Stromal cell of bone marrow (primary cell): ENCODE measurements around the gene PTPRD.

ENCODE experiments used
- DNase-seq: peaks from one replicate; pipeline ENCODE4 v3.0.0-alpha.2; 2012; ENCODE audit warnings: low read depth

PTPRD gene

DNA sequence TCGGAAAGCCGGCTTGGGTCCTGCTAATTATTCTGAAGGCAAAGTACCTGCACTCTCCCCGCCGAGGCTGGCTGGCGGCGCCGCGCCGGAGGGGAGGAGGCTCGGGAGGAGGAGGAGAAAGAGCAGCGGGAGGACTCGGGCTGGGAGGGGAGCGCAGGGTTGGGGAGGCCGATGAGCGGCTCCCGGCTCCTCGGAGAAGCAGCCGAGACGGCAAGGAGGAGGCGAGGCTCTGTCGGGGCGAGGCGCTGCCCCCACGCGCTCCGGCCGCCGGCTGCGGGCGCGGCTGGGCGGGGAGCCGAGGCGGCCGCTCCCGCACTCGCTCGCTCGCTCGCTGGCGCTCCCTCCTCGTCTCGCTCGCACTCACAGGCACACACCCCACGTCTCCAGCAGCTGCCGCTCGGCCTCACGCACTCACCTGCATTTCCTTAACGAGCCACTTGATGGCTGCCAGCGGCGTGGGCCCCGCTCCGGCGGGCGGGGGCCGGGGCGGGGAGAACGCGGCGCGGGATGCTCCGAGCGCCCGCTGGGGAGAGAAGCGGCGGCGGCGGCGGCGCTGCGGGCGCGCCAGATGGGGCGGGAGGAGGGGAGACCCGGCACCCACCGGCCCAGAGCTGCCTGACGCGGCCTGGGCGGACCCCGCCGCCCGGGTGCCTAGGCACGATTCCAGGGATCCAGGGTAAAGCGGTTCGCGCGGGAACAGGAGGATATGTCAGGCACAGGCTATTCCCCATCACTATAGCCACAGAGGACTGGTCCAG lies at the start of gene PTPRD:
TSS of gene PTPRD (minus strand) at position 362 of the 758 bp plus-strand sequence.
- DNase-seq: no peak

GRCh38 chr9:10661994-10662393 lies 49.2 kb upstream of the PTPRD start:
- no peak for DNase-seq

GRCh38 chr9:10661376-10661775 lies 48.6 kb upstream of the PTPRD start:
- no peak for DNase-seq

DNA sequence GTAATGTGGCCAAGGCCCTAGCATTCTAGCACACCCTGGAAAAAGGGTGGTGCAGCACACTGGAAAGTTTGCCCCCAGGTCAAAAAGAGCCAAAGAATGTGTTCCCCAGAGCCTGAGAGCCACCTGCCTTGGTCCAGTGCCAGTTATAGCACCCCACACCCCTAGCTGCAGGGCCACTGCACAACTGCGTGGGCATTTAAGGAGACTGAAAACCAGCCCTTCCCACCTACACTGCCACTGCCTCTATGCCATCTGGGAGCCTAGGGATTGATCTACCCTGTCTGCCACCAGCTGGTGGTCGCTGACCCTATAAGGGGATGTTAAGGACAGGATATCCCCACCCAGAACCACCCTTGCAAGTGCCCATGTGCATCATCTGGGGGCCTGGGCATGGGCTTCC lies 38.2 kb upstream of the PTPRD start:
- no peak for DNase-seq

- no peak for DNase-seq
These were observed 36.3 kb upstream of the PTPRD start for GRCh38 chr9:10649076-10649475.

DNA sequence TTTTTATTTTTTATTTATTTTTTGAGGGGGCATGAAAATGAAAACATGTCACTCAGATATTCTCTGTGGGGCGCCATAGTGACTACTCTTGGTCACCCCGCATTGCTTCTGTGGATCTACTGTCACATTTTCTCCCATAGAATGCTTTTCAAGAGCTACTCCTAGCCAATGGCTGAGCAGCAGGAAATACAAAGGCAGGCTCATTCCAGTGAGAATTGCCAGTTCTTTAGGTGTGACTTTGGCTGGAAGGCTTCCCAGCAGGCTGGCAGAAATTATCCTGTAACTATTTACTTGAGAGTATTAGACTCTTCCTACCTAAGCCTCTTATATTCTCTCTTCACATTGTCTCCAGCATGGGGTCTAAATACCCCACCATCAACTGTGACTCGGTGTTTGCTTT lies 21.0 kb upstream of the PTPRD start:
- DNase-seq: no peak

DNA sequence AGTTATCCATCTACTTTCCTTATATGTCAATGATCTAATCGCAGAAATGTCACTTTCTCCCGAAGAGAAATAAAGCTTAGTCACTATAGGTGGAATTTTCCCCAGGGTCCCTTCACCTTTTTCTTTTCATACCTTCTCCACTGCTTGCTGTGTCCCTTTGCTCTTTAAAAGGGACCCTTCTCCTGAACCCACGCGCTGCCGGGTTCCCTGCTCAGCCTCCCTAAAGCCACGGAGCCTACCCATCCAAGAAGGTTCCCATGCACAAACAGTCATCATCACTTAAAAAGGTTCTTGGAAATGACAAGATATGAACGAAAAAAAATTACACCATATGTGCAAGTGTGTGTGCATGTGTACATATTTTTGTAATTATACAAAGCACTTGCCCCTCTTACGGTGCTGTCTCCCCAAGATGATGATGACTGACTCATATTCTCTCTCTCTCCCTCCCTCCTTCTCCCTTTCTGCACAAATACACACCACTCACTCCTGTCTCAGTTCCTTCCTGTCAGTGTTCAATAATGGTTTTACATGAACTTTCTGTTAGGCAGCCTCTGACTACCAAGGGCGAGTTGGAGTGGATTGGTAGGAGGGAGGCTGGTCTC lies 1.5 kb upstream of the PTPRD start:
- no peak for DNase-seq

DNA sequence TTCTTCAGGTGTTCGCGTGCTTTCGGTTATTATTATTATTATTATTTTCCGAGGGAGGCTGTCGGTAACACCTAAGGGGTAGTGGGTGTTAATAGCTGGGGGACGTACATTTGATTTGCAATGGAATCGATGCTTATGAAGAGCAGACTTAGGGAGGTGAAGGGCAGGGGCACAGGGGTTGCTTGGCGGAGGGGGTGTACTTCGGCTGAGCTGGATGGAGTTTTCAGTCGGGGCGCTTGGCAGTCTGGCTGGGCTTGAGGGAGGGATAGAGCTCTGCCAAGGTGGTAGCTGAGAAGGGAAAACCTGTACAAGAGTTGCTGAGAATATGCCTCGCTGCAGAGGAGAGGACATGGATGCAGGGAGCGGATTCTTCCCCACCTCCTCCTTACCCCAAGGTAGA lies 617 bp upstream of the PTPRD start:
- no peak for DNase-seq

- no peak for DNase-seq
These were observed 7.4 kb downstream of the PTPRD start for GRCh38 chr9:10605388-10605787.

- no peak for DNase-seq
These were observed 7.9 kb downstream of the PTPRD start for GRCh38 chr9:10604927-10605326.

- DNase-seq: no peak
These were observed 15.0 kb downstream of the PTPRD start for GRCh38 chr9:10597801-10598200.

DNA sequence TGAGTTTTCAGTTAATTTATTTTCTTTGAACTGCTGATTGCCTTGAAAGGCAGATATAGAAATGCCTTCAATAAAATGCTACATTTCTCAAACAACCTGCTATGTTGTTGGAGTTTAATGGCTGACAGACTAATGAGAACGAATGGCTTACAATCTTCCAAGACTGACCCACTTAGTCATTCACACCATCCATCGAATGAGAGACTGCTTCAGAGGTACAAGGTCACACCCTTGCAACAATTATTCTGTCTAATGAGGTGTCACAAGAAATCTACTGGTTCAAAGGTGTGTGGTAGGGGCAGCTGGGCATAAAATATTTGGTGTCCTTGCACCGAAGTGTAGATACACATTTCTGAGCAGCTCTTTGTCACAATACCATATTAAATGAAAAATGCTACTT lies 18.3 kb downstream of the PTPRD start:
- DNase-seq: no peak

- DNase-seq: no peak
These were observed 26.4 kb downstream of the PTPRD start for GRCh38 chr9:10586407-10586806.

DNA sequence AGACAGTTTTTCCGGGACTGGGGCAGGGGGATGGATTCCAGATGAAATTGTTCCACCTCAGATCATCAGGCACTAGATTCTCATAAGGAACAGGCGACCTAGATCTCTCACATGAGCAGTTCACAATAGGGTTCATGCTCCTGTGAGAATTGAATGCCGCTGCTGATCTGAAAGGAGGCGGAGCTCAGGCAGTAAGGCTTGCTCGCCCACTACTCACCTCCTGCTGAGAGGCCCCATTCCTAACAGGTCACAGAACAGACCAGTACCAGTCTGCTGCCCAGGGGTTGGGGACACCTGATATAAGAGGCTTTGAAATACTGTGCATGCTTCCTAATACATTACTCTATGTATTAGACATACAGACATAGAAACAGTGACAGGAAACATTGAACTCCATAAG lies 41.1 kb downstream of the PTPRD start:
- no peak for DNase-seq

DNA sequence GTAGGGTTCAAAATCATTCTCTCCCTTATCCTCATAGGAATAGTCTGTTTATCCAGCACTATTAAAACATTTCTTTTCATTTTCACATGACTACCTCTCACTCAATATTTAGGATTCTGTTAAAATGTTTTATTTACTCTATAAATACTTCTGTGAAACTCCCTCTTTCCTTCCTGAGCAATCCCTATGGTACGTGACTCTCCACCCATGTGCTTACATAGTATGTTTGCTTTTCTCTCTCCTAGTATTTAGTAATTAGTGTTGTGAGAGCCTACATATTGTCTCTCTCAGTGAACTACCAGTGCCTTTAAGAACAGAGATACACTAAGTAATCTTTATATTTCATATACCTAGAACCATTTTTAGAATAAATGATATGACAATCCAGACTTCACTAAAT lies 46.0 kb downstream of the PTPRD start:
- DNase-seq: no peak

- DNase-seq: no peak
These were observed 50.0 kb downstream of the PTPRD start for GRCh38 chr9:10562581-10563343.

DNA sequence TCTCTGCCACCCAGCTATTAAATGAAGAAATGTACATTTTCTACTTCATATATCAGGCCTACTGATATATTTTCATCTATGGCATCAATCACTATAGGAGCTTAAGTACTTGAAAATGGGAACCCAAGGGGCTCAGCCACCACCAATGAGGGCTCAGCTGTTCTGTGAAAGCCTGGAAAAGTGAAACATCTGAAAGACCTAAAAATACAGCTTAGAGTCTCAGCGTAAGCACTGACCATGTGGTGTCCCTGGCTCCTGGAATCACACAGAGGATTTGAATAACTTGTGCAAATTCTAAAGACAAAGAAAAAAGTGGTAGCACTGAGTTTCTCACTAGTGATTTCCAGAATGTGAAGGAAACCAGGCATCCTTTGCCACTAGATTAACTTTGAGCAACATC lies 64.5 kb downstream of the PTPRD start:
- no peak for DNase-seq

- DNase-seq: no peak
These were observed 74.7 kb downstream of the PTPRD start for GRCh38 chr9:10538073-10538472.

DNA sequence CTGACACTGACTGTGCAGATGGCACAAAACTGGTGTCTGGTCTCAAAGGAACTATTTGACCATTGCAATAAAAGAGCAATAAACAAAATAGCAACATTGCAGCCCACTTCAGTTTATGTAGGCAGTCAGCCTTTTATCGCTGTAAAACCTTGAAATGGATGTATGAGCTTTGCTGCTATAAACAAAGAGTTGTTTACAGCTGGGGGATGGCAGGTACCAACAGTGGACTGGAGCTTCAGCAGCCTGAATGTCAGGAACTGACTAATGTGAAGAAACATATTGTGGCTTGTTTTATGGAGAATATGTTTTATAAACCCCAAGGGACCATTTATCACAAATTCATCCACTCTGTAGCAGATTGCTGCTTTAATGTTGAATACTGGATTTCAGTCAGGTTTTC lies 78.0 kb downstream of the PTPRD start:
- no peak for DNase-seq

DNA sequence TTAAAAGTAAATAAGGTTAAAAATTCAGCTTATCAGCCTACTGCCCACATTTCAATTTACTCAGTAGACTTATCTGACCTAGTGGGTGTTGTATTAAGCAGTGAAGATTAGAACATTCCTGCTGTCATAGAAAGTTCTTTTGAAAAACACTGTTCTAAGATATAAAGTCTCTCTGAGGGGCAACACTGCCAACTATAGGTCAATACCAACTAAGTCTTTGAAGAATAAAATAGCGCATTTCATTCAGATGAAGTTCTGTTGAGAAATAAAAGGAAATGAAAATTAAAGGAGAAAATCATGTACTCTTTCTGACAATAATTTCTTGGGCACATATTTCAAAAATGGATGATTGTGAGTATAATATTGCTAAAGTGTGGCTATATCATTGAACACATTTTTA lies 86.8 kb downstream of the PTPRD start:
- DNase-seq: no peak

DNA sequence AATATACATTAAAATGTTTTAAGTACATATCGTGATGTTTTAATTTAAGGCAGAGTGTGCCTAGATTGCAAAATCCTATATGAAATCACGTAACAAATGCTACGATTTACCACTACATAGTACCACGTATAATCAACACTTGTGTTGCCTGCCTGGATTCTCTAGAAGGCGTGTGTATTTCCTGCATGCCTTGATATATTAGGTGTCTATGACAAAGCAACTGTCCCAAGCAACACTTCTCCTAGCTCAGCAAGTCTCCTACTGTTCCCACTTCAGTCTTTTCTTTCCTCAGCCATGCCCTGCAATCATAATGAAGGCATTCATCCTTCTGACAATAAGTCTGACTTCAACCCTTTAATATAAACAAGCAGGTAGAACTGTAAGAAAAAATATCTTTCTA lies 89.6 kb downstream of the PTPRD start:
- no peak for DNase-seq

GRCh38 chr9:10512144-10512543 lies 100.7 kb downstream of the PTPRD start:
- no peak for DNase-seq

DNA sequence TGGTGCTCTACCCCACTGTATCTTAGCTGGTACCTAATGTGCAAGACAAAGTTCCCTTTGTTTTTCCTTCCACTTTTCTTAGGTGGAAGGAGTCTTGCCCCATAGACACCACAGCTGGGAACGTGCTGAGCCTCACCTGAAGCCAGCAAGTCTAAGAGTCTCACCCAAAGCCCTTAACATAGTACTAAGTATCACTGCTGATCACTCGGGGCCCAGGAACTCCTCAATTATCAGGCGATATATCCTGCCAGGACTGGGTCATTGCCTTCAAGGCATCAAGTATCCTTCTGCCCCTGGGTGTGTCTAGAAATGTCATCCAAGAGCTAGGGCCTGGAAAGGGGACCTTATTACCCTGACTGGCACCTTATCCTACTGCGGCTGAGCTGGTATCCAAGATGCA lies 123.9 kb downstream of the PTPRD start:
- no peak for DNase-seq
